ENCODE measurements around the gene MEGF11.
A peak's percentile ranks its signal among the peaks of the same experiment; 100 is the strongest.

The MEGF11 gene

GRCh38 chr15:66241087-66241907 lies 12.3 kb downstream of the MEGF11 start:
- Histone ChIP-seq H3K27me3 (ENCODE audit: low read depth) (peaks cover 38% of the 10 kb centered on the region), H3K9me3 (no peaks in the 10 kb centered on the region), H3K4me1 (no peaks in the 10 kb centered on the region), H3K36me3 (replicated peaks) (no peaks in the 10 kb centered on the region), H3K4me3 (no peak overlapping the region)
- no peak for DNase-seq (ENCODE audit: low spot score in 2 of 2)
- in situ Hi-C loops (cut with MboI; ENCODE audit: low sequenced_read_pairs): no loop called here

GRCh38 chr15:66240240-66240794 lies 13.2 kb downstream of the MEGF11 start:
- no peak overlapping the region for H3K4me3 ChIP-seq
- no peaks in the 10 kb centered on the region for H3K36me3 ChIP-seq (replicated peaks)
- no peaks in the 10 kb centered on the region for H3K9me3 ChIP-seq
- H3K27me3 ChIP-seq (ENCODE audit: low read depth): peaks cover 41% of the 10 kb centered on the region
- in situ Hi-C loops (cut with MboI; ENCODE audit: low sequenced_read_pairs): no loop called here
- H3K4me1 ChIP-seq: no peaks in the 10 kb centered on the region
- no peak for DNase-seq (ENCODE audit: low spot score in 2 of 2)

- in situ Hi-C loops (cut with MboI; ENCODE audit: low sequenced_read_pairs): no loop called here
- no peaks in the 10 kb centered on the region for H3K36me3 ChIP-seq (replicated peaks)
- H3K4me1 ChIP-seq: no peaks in the 10 kb centered on the region
- no peaks in the 10 kb centered on the region for H3K9me3 ChIP-seq
- H3K4me3 ChIP-seq: no peak overlapping the region
- H3K27me3 ChIP-seq (ENCODE audit: low read depth): peaks cover 35% of the 10 kb centered on the region
- DNase-seq (ENCODE audit: low spot score in 2 of 2): no peak
Measured at GRCh38 chr15:66239514-66239913, 14.0 kb downstream of the MEGF11 start.

GRCh38 chr15:66238318-66238717 lies 15.2 kb downstream of the MEGF11 start:
- no peak for DNase-seq (ENCODE audit: low spot score in 2 of 2)
- no peaks in the 10 kb centered on the region for H3K9me3 ChIP-seq
- in situ Hi-C loops (cut with MboI; ENCODE audit: low sequenced_read_pairs): no loop called here

GRCh38 chr15:66237513-66238235 lies 15.9 kb downstream of the MEGF11 start:
- in situ Hi-C loops (cut with MboI; ENCODE audit: low sequenced_read_pairs): no loop called here
- no peak for DNase-seq (ENCODE audit: low spot score in 2 of 2)

More at GRCh38 chr15:66238318-66238717, 15.2 kb downstream of the MEGF11 start:
- no peaks in the 10 kb centered on the region for H3K4me1 ChIP-seq
- H3K36me3 ChIP-seq (replicated peaks): no peaks in the 10 kb centered on the region
- no peak overlapping the region for H3K4me3 ChIP-seq
- peaks cover 36% of the 10 kb centered on the region for H3K27me3 ChIP-seq (ENCODE audit: low read depth)

GRCh38 chr15:66236806-66237375 lies 16.7 kb downstream of the MEGF11 start:
- no peaks in the 10 kb centered on the region for H3K9me3 ChIP-seq
- H3K36me3 ChIP-seq (replicated peaks): no peaks in the 10 kb centered on the region
- H3K4me3 ChIP-seq: no peak overlapping the region
- peaks cover 38% of the 10 kb centered on the region for H3K27me3 ChIP-seq (ENCODE audit: low read depth)
- no peaks in the 10 kb centered on the region for H3K4me1 ChIP-seq
- in situ Hi-C loops (cut with MboI; ENCODE audit: low sequenced_read_pairs): no loop called here
- no peak for DNase-seq (ENCODE audit: low spot score in 2 of 2)

More at GRCh38 chr15:66237513-66238235, 15.9 kb downstream of the MEGF11 start:
- H3K36me3 ChIP-seq (replicated peaks): no peaks in the 10 kb centered on the region
- peaks cover 36% of the 10 kb centered on the region for H3K27me3 ChIP-seq (ENCODE audit: low read depth)
- H3K9me3 ChIP-seq: no peaks in the 10 kb centered on the region
- no peak overlapping the region for H3K4me3 ChIP-seq
- H3K4me1 ChIP-seq: no peaks in the 10 kb centered on the region

GRCh38 chr15:66235866-66236265 lies 17.7 kb downstream of the MEGF11 start:
- H3K4me1 ChIP-seq: no peaks in the 10 kb centered on the region
- no peak overlapping the region for H3K4me3 ChIP-seq
- in situ Hi-C loops (cut with MboI; ENCODE audit: low sequenced_read_pairs): no loop called here
- peaks cover 40% of the 10 kb centered on the region for H3K27me3 ChIP-seq (ENCODE audit: low read depth)
- DNase-seq (ENCODE audit: low spot score in 2 of 2): no peak
- no peaks in the 10 kb centered on the region for H3K36me3 ChIP-seq (replicated peaks)
- no peaks in the 10 kb centered on the region for H3K9me3 ChIP-seq

- DNase-seq (ENCODE audit: low spot score in 2 of 2): no peak
- no peaks in the 10 kb centered on the region for H3K9me3 ChIP-seq
- no peaks in the 10 kb centered on the region for H3K4me1 ChIP-seq
- peaks cover 42% of the 10 kb centered on the region for H3K27me3 ChIP-seq (ENCODE audit: low read depth)
- in situ Hi-C loops (cut with MboI; ENCODE audit: low sequenced_read_pairs): no loop called here
- no peaks in the 10 kb centered on the region for H3K36me3 ChIP-seq (replicated peaks)
- no peak overlapping the region for H3K4me3 ChIP-seq
Measured at GRCh38 chr15:66234798-66235197, 18.8 kb downstream of the MEGF11 start.

- H3K36me3 ChIP-seq (replicated peaks): no peaks in the 10 kb centered on the region
- no peak overlapping the region for H3K4me3 ChIP-seq
- no peaks in the 10 kb centered on the region for H3K4me1 ChIP-seq
- peaks cover 42% of the 10 kb centered on the region for H3K27me3 ChIP-seq (ENCODE audit: low read depth)
- DNase-seq (ENCODE audit: low spot score in 2 of 2): peak in 1 of 2 experiments; percentile 72
- in situ Hi-C loops (cut with MboI; ENCODE audit: low sequenced_read_pairs): no loop called here
- H3K9me3 ChIP-seq: no peaks in the 10 kb centered on the region
Measured at GRCh38 chr15:66233487-66234415, 19.8 kb downstream of the MEGF11 start.

- no peak for DNase-seq (ENCODE audit: low spot score in 2 of 2)
- no peaks in the 10 kb centered on the region for H3K36me3 ChIP-seq (replicated peaks)
- H3K9me3 ChIP-seq: no peaks in the 10 kb centered on the region
- no peak overlapping the region for H3K4me3 ChIP-seq
- no peaks in the 10 kb centered on the region for H3K4me1 ChIP-seq
- in situ Hi-C loops (cut with MboI; ENCODE audit: low sequenced_read_pairs): no loop called here
- peaks cover 46% of the 10 kb centered on the region for H3K27me3 ChIP-seq (ENCODE audit: low read depth)
Measured at GRCh38 chr15:66232267-66232625, 21.3 kb downstream of the MEGF11 start.

GRCh38 chr15:66231394-66232266 lies 21.9 kb downstream of the MEGF11 start:
- H3K9me3 ChIP-seq: no peaks in the 10 kb centered on the region
- in situ Hi-C loops (cut with MboI; ENCODE audit: low sequenced_read_pairs): no loop called here
- H3K27me3 ChIP-seq (ENCODE audit: low read depth): peaks cover 40% of the 10 kb centered on the region
- no peak overlapping the region for H3K4me3 ChIP-seq
- H3K4me1 ChIP-seq: no peaks in the 10 kb centered on the region
- no peaks in the 10 kb centered on the region for H3K36me3 ChIP-seq (replicated peaks)
- no peak for DNase-seq (ENCODE audit: low spot score in 2 of 2)

GRCh38 chr15:66229790-66230465 lies 23.6 kb downstream of the MEGF11 start:
- in situ Hi-C loops (cut with MboI; ENCODE audit: low sequenced_read_pairs): no loop called here
- no peaks in the 10 kb centered on the region for H3K4me1 ChIP-seq
- H3K4me3 ChIP-seq: no peak overlapping the region
- no peaks in the 10 kb centered on the region for H3K9me3 ChIP-seq
- H3K36me3 ChIP-seq (replicated peaks): no peaks in the 10 kb centered on the region
- H3K27me3 ChIP-seq (ENCODE audit: low read depth): peaks cover 36% of the 10 kb centered on the region
- no peak for DNase-seq (ENCODE audit: low spot score in 2 of 2)
